Ecto neural progenitor cell (in vitro differentiated cells): ENCODE measurements around the gene ALMS1.
"Not testable (repeated sequence)": the region's sequence is repeated elsewhere in the genome, so short reads cannot be mapped to it uniquely, and the experiment has no call there.

Source experiments
- DNase-seq: peaks from one replicate; pipeline ENCODE4 v3.0.0-alpha.2; 2018; ENCODE audit warnings: low spot score

The ALMS1 gene

GRCh38 chr2:73385504-73386341, at the start of gene ALMS1:
Gene ALMS1, plus strand, starts transcription at chr2:73385836. Its CDS starts 33 bp downstream, at chr2:73385869.
- peak; percentile 92 for DNase-seq

DNA sequence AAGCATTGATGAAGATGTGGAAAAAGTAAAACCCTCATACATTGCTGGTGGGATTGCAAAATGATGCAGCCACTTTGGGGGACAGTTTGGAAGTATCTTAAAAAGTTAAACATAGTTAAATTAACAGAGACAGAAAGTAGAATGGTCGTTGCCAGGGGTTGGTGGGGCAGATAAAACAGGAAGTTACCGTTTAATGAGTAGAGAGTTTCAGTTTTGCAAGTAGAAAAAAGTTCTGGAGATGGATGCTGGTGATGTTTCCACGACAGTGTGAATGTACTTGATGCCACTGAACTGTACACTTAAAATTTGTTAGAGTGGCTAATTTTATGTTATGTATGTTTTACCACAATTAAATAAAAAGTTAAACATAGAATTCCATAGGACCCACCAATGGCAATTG, 47.8 kb upstream of the ALMS1 start:
- DNase-seq: no peak

DNA sequence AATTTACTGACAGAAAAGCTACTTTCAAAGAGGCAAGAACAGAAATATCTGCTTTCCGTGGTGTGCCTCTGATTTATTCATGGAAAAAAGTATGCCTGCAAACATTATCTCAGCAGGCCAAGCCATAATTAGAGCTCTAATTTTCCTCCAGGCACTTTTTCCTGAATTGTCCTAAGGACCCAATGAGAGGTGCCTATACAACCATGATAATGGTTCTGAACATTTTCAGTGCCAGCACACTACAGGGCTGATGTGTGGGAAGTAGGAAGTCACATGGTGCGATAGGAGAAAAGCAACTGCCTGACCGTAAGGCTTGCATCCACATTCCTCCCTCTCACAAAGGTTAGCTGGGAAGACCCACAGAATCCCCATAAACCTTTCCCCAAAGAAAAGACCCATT, 46.4 kb upstream of the ALMS1 start:
- DNase-seq: no peak

GRCh38 chr2:73341039-73341438, 44.6 kb upstream of the ALMS1 start:
- DNase-seq: no peak

- DNase-seq: no peak
Measured at GRCh38 chr2:73343992-73344391, 41.6 kb upstream of the ALMS1 start.

- DNase-seq: not testable (repeated sequence)
Measured at GRCh38 chr2:73344747-73345146, 40.9 kb upstream of the ALMS1 start.

- DNase-seq: no peak
Measured at GRCh38 chr2:73350035-73350691, 35.5 kb upstream of the ALMS1 start.

DNA sequence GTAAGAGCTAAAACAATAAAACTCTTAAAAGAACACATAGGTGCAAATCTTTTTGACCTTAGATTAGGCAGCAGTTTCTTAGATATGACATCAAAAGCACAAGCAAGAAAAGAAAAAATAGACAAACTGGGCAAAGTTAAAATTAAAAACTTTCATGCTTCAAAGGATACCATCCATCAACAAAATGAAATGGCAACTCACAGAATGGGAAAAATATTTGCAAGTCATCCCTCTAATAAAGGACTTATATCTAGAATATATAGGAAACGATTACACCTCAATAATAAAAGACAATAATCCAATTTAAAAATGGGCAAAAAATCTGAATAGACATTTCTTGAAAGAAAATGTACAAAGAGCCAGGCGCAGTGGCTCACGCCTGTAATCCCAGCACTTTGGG, 29.5 kb upstream of the ALMS1 start:
- DNase-seq: no peak

DNA sequence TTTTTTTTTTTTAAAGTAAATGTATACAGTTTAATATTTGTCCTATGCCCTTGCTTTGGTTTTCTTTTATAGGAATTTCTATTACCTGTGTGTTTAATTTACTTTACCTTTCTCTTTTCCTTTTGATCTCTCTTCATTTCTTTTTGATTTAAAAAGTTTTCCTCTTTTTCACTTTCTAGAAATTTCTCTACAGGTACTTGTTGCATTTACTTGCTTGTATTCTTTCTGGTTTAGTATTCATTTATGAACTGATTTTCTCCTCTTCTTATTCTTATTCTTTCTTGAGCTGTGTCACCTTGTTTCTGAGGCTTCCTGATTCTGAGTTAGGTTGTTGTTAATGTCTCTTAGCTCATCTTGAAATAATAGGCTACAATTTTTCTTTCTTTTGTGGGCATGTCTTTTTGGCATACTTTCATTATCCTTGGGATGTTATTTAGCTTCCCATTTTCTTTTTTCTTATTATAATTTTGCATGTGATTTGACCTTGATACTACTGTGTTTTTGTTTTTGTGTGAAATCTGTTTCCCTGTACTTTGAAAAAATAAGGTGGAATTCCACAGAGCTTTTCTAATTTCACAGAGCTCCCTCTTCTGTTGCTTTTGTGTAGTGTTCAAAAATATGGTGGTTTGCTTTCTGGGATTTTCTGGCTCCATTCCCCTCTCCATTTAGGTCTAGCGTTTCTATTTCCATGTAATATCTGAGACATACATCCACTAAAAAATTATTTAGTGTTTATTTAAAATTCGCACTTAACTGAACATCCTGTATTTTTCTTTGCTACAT, 25.5 kb upstream of the ALMS1 start:
- no peak for DNase-seq

GRCh38 chr2:73366060-73366459, 19.6 kb upstream of the ALMS1 start:
- no peak for DNase-seq

- DNase-seq: no peak
Measured at GRCh38 chr2:73368781-73369180, 16.9 kb upstream of the ALMS1 start.

DNA sequence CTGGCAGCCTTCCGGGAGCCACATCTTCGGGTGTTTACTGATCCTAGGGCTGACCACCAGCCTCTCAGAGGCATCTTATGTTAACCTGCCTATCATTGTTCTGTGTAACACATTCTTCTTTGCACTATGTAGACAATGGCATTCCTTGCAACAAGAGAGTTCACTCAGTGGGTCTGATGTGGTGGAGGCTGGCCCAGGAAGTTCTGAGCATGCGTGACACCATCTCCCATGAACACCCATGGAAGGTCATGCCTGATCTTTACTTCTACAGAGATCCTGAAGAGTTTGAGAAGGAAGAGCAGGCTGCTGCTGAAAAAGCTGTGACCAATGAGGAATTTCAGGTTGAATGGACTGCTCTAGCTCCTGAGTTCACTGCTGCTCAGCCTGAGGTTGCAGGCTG, 15.3 kb upstream of the ALMS1 start:
- DNase-seq: no peak

DNA sequence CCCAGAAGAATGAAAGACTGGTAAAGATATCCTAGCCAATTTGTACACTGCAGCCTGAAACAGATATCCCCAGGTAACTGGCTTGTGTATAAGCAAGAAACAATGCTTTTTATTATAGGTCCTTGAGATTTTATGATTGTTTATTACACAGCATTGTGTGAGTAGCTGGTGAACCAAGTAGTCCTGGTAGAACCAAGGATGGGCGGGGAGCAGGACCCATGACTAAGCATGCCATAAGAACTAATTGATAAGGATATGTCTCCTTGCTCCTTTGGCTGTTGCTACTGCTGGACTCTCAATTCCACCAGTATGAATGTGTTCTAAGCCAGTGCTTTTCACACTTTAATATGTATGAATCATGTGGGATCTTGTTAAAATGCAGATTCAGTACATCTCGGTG, 12.3 kb upstream of the ALMS1 start:
- no peak for DNase-seq

GRCh38 chr2:73374269-73374668, 11.4 kb upstream of the ALMS1 start:
- DNase-seq: no peak

DNA sequence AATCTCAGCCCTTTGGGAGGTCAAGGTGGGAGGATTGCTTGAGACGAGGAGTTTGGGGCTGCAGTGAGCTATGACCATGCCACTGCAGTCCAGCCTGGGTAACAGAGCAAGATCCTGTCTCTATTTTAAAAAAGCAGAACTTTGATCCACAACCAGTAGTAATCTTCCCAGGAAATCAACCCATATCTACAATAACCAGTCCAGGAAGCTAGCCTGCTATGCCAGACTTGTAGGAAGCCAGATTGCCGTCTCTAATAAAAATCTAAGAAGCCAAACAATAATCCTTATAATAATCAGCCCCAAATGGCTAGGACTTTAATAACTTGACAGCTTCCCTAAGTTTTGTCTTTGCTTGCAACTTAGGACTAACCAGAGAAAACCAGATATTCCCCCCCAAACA, 9.0 kb upstream of the ALMS1 start:
- DNase-seq: no peak

DNA sequence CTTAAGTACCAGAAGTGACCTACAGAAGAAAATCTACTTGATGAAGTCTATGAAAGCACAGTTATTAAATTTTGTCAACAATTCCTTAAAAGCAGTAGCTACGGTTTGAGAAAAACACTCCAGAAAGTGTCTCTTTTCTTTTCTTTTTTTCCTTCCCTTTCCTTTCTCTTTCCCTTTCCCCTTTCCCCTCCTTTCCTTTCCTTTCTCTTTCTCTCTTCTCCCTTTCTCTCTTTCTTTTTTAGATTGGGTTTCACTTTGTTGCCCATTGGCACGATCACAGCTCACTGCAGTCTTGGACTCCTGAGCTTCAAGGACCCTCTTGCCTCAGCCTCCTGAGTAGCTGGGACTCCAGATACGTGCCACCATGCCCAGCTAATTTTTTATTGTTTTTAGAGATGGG, 2.6 kb upstream of the ALMS1 start:
- DNase-seq: no peak

DNA sequence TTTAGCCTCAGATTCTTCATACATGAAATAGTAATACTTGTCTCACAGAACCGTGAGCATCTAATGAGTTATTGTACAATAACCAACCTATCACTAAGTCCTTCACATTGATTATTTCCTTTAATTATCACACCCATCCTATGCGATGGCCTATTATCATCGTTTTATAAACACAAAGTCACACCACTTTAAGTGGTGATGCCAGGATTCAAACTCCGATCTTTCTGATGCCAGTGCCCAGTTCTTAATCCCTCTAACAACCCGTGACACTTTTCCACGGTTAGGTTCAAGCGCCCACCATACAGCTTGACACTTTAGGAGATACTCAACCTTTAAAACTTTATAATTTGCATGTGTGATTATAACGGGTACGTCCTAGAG, 523 bp upstream of the ALMS1 start:
- no peak for DNase-seq

- DNase-seq: no peak
Measured at GRCh38 chr2:73386342-73386868, 769 bp downstream of the ALMS1 start.

DNA sequence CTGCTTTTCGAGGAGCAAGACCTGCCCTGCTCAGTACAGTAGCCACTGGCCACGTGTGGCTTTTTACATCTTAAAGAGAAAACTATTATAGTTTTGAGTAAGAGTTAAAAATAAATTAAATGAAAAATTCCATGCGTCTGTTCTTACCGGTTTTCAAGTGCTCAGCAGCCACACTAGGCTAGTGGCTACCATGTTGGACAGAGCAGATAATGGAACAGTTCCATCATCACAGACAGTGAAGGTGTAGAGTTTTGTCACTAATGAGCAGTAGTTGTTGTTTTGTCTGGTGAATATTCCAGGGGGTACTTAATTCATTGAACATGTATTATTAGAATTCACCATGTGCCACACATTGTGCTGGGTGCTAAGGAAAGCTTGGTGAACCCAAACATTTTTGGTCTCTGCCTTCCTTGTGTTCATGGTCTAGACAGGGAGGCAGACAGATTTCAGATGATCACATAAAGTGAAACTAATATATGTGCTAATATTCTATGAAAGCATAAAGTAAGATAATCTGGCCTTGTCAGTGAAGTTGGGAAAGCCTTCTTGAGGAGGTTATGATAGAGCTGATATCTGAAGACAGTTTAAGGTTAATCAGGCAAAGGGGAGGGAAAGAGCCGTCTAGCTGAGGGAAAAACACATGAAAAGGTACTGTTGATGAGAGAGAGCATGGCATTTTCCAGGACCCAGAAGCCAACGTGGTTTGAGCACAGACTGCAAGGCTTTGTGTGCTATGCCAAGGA, 1.4 kb downstream of the ALMS1 start:
- no peak for DNase-seq

DNA sequence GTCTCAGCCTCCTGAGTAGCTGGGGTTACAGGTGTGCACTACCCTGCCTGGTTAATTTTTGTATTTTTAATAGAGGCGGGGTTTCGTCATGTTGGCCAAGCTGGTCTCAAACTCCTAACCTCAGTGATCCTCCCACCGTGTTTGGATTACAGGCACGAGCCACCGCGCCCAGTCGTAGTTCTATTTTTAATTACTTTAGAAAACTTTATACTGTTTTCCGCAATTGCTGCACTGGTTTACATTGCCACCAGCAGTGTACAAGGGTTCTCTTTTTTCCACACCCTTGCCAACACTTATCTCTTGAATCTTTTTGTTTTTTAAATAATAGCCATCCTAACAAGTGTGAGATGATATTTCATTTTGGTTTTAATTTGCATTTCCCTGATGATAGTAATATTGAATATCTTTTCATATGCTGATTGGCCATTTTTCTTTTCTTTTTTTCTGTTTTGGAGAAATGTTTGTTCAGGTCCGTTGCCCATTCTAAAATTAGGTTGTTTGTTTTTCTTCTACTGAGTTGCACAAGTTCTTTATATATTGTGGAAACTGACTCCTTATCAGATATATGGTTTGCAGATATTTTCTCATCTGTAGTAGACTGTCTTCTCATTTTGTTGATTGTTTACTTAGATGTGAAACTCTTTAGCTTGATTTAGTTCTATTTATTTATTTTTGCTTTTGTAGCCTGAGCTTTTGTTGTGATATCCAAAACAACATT, 16.9 kb downstream of the ALMS1 start:
- no peak for DNase-seq

DNA sequence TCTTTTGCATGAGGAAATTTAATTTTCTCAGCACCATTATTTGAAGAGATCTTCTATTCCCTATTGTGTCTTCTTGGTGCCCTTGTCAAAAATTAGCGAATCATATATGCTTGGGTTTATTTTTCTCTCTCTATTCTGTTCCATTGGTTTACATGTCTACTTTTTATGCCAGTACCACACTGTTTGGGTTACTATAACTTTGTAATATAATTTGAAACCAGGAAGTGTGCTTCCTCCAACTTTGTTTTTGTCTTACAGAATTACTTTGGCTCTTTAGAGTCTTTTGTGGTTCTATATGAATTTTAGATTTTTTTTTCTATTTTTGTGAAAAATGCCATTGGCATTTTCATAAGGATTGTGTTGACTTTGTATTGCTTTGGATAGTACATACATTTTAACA, 17.6 kb downstream of the ALMS1 start:
- no peak for DNase-seq
